T1000 (cell line): Measurements from ENCODE around the gene EFCAB6.

Experiments used
- DNase-seq: peaks from one replicate; lab custom pipeline; 2025; ENCODE audit warnings: mixed read lengths; lab: John Stamatoyannopoulos, UW

Gene EFCAB6

DNA sequence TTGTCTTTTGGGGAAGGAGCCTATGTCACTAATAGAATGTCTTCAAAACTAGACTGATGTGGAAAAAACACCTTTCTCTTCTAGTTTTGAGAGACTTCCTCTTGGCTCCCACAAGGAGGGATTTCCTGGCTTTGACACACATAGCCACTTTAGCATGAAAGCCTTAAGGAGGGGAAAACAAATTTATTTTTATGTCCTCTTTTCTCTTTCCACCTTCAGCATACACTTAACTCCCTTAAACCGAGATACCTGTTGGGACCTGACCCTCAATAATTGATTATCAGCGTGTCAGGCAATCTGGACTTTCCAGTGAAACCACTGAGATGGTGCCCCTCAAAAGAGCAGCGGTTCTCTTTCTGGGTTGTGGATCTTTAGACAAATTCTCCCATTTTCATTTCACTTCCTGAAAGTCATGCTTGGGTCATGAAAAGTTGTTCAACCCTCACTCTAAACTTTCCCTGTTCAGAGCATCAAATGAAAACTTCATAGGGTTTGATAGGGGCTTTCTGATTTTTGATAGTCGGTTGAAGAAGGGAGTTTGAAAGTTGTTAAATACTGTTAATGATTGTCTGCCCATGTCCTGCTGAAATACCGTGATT, 9.1 kb downstream of the EFCAB6 start:
- DNase-seq, result no peak

DNA sequence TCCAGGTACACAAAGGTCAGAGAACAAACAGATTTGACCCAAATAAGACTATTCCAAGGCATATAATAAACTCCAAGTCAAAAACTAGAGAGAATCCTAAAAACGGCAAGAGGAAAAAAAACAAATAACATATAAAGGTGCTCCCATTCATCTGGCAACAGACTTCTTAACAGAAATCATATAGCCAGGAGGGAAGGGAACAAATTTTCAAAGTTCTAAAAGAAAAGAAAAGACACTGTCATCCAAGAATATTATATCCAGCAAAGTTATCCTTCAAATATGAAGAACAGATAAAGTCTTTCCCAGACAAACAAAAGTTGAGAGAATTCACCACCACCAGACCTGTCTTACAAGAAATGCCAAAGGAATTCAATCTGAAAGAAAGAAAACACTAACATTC, 11.1 kb downstream of the EFCAB6 start:
- DNase-seq, result no peak

DNA sequence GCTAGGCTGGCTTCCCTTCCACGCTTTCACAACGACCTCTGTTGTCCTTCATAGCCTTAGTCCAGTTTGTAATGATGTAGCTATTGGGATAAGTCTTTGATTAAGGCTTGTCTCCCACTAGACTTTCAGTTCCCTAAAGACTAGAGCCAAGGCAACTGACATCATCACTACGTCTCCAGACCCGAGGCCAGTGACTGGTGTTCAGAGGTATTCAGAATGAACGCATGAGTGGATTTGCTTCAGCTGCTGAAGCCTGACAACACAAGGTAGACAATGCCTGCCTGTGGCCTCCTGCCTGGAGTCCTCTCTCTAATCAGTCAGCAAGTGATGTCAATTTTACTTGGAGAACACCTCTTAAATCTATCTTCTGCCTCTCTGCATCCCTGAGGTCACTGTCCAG, 13.6 kb downstream of the EFCAB6 start:
- DNase-seq, result no peak

DNA sequence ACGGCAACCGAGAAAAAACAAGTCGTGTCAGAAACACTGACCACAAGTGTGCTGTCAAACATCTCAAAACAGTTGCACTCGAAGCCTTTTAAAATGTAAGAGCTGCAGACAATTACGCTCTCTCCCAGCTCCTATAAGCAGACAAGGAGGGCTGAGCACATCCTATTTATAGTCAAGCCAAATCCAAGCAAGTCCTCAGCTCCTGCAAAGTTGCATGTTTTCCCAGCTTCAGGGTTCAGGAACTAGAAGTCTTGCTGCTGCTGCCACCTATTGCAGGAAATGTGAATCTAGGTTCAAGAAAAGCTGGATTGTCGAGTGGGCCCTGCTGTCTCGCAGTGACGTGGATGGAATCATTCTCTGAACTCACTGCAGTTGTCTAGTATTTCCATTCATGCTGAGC, 15.5 kb downstream of the EFCAB6 start:
- no peak for DNase-seq

DNA sequence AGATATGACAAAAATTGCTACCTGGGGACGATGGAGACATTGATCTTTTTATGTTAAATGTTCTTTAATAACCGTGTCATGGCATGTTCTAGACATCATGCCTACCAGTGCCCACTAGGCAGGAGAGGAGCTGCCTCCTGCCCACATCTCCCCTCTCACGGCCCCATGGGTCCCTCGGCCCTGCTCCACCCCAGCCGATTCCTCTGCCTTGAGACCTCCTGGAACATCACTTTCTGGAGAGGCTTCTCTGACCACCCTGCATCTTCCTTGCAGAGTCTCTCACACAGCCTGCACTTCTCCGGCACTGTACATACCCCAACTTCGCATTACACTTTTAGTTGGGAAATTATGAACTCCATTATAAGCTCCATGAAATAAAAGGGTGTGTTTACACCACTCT, 16.8 kb downstream of the EFCAB6 start:
- no peak for DNase-seq

DNA sequence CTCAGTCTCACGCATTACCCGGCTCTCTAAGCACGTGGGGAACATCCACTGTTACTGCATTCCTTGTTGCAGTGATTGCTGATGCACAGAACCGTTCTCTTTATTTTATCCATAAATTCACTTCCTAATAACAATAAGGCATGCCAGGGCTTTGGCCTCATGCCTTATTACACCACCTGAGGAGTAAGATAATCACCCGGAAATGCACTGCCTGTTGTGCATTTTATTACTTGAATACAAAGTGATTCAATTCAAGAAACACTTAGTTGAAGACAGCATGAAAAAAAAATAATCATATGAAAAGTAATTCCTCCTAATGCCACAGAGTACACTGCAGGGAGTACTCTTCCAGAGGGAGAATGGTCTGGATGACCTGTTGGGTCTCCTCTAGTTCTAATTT, 19.2 kb downstream of the EFCAB6 start:
- no peak for DNase-seq

DNA sequence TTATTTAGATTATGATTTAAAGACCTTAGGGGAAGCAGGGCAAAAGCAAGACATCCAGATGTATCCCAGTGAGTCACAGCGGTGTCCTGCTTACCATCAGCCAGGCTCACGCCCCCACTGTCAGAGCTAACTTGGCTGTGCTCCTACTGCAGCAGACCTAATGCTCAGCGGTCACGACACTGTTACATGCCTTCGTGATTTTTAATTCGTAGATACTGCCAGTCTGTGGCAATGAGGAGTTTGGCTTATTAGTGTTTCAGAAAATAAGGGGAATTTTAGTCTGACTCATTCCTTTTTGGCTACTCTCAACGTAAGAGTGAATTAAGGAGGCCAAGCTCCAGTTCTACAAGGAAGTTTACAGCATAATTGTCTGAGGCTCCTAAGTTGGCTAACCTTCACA, 22.7 kb downstream of the EFCAB6 start:
- peak; percentile 50 for DNase-seq

DNA sequence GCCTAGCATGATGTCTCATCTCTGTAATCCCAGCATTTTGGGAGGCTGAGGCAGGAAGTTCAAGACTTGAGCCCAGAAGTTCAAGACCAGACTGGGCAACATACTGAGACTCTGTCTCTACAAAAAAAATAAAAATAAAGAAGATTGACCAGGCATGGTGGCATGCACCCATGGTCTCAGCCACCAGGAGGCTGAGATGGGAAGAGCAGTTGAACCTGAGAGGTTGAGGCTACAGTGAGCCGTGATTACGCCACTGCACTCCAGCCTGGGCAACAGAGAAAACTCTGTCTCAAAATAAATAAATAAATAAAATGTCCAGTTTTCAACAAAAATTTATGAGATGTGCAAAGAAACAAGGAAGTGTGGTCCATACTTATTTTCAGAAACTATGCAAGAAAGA, 28.3 kb downstream of the EFCAB6 start:
- DNase-seq, result no peak

DNA sequence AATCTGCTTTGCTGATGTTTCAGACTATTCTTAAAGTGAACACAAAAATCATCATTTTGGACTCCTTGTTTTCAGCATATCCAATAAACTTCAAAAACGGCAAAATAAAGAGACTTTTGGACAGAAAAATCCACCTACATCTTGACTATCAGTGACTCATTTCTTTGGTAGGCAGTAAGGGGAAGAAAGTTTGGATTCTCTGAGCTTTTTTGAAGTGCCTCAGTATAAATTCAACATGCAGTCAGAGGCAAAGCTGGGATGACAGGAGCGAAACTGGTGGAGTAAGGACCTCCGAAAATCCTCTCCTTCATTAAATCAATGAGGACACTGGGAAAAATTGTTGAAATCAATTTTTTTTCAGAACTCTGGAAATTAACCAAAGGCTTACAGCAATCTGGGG, 29.7 kb downstream of the EFCAB6 start:
- DNase-seq, result no peak

DNA sequence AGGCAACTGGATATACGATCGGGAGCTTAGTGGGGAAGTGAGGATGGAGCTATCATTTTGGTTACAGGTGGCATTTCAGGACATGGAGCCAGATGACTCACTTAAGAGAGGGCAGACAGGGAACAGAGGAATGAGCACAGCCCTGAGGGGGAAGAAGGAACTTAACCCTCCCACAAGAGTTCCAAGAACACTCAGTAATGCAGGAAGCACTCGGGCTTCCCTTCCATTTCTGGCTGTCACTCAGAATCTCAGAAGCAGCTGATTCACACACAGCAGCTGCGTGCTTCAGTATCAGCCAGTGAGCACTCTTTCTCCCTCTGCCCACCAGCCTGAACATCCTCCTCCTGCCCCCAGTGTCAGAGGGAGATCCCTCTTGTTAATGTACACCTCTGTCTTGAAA, 34.8 kb downstream of the EFCAB6 start:
- DNase-seq, result peak; percentile 5

DNA sequence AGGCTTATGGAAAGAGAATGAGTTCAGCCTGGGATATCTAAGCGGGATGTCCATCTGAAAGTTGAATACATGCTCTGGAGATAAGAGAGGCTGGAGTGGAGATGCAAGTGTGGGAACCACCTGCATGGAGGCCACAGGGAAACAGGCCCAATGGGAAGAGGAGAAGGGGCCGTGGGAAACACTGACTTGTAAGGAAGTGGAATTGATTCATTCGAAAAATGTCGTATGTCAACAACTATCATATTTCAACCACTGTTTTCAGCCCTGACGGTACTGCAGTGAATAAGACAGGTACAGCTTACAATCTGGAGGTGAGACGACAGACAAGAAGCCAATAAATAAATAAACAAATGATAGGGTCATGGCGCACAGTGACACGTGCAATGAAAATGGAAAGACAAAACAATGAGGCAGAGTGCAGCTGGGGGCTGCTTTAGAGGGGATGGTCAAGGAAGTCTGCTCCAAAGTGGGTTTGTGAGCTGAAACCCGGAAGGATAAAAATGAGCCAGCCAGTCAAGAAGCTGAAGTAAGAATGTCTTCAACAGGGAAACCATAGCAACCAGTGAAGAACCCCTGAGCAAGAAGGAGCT, 35.9 kb downstream of the EFCAB6 start:
- no peak for DNase-seq

DNA sequence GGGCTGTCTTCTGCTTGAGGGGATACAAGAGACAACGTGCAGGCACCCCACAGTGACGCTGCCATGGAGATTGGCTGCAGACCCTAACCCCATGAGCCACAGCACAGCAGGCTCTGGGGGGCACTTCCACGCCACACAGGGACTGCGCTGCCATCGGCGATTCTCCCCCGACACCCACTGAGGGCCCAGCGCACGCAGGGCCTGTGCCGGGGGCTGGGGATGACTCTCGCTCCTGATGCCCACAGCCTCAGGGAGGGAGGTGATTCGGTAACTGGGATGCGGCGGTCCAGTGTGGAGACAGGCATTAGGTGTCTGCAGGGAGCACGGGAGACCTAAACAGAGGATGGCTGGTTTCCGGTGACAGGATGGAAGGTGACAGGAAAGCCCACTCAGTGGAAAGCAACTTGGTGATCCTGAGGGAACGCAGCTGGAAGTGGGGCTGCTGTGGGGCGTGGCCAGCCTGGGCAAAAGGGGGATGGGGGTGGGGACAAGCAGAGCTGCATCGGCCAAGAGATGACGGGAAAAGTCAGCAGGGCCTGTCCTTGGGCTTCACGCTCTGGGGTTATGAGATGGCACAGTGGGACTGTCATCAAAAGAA, 37.7 kb downstream of the EFCAB6 start:
- DNase-seq, result no peak

DNA sequence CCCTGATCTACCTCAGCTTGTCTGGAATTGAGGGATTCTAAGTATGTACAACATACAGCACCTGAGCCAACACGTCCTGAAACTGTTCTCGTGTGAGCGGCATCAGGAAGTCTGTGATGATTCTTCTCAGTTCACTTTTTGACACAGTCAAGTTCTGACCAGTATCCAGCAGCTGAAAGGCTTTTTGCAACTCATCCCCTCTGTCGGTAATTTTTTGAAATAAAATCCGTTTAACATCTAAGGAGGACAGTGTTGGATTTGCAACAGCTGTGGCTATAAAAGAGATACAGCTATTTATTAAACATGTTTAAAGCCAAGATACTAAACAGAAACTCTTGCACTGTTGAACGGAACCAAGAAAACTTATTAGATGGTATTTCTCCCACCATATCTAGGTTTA, 39.3 kb downstream of the EFCAB6 start:
- no peak for DNase-seq

DNA sequence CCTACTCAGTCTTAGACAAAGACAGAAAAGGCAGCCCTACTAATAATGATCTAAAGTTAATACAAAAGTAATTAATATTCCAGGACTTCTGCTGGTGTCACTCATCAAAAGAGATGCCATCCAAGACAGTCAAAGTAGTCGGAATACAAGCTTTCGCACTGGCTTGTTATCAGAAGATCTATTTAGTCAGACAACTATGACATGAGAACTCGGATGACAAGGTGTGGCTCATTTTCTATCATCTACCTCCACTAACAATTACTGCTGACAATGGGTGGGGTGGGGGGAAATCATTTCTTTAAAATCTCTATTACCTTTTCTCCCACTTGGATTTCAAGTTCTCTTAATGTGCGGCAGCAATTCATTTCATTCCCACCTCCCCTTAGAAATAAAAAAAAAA, 56.7 kb downstream of the EFCAB6 start:
- DNase-seq, result no peak

DNA sequence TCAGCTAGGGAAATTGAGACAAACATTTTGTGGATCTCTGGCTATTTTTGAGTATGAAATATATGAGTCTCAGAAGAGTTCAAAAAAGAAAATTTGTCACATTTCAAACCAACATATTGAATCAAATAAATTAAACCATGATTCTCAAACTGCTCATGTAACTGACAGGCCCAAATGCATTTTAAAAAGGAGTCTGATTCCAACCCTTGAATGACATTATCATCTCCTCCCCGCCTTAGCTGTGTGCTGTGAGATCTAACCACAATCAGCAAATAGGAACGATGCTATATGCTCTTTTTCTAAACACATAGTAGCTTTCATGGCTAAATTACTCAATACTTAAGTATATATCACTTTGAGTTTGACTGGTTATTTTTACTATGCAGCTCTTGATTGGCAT, 57.1 kb downstream of the EFCAB6 start:
- no peak for DNase-seq

DNA sequence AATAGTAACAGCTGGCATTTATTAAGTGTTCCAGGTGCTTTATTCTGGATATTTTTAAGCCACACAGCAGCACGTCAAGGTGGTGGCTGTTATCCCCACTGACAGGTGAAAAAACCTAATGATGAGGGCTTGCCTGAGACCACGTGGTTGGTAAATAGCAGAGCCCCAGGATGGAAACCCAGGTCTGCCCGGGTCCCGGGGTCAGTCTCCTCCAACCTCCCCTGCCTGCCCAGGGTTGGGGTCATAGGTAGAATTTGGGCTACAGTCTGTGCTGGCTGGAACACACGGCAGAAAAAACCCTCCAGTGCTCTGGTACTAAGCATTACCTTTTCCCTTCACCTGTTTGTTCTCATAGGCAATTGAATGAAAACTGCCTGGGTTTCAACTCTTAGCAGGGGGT, 57.9 kb downstream of the EFCAB6 start:
- DNase-seq, result no peak

DNA sequence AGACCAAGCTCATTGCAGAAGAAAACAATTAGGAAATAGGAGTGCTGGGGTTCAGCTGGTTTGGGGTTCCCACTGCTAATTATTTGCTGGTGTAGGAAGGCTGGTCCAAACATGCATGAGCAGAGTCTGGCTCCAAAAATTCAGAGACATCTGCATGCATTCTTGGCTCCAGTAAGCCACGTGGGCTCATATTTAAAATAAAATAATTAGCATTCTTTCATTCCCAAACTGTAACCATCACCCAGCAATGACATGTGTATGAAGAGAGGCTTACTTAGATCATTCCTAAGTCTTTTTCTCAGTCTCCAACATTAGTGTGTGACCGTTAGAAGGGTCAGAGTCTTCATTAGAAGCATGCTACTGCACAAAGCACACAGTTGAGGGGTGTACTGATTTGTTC, 58.4 kb downstream of the EFCAB6 start:
- no peak for DNase-seq

DNA sequence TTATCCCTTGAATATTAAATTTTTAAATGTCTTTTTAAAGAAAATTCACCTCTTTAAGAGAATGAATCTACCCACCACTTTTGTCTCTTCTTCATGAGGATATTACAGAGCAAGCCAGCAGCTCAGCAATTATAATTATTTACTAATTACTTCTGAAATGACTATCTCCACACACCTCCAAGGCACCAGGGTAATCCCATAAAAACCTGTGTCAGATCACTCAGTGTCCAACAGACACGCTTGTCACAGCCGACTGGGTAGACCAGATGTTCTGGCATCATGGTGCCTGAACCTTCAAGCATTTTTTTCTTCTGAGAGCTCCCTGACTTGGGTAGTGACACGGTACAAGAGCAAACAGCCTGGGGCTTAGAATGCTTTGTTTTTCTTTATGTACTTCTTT, 61.4 kb downstream of the EFCAB6 start:
- no peak for DNase-seq

DNA sequence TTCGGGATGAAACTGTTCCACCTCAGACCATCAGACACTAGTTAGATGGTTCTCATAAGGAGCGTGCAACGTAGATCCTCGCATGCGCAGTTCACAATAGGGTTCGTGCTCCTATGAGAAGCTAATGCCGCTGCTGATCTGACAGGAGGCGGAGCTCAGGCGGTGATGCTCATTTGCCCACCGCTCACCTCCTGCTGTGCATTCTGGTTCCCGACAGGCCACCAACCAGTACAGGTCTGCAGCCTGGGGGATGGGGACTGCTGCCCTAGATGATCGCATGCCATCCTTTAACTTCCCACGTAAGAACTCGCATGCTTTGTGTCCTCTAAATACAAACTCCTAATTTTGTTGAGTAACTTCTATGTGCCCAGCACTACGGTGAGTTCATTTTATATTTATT, 62.6 kb downstream of the EFCAB6 start:
- no peak for DNase-seq

DNA sequence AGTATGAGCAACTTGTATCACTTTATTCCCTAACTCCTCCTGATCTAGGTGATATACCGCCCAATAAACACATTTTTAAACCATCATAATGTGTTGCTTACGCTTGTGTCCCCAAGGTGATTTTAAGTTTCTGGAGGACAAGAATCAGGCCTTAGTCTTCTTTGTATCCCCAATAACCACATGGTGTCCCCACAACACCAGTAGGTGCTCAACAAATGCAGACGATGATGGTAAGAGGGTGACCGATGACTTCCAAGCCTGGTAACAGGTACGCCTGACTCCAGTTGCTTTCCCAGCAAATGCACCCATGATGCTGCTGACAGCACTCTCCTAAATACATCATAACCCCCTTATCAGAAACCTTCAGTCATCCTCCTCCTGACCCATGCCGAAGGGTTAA, 64.2 kb downstream of the EFCAB6 start:
- DNase-seq, result no peak

DNA sequence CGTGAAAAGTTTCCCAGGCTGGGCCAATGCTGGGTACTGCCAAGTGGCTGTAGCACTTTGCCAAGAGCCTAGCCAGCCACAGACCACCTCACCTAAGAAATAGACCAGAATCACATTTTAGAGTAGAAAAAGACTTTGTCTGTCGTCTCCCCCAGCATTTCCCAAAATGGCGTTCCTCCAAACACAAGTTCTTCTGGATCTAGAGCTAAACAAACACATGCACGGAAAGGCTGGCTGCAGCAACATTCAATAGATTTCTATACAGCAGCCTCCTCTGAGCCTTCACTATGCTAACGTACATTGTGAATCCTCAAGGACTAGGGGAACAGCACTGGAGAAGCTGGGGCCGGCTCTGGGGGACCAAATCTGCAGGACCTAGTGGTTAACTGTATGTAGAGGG, 65.0 kb downstream of the EFCAB6 start:
- no peak for DNase-seq

DNA sequence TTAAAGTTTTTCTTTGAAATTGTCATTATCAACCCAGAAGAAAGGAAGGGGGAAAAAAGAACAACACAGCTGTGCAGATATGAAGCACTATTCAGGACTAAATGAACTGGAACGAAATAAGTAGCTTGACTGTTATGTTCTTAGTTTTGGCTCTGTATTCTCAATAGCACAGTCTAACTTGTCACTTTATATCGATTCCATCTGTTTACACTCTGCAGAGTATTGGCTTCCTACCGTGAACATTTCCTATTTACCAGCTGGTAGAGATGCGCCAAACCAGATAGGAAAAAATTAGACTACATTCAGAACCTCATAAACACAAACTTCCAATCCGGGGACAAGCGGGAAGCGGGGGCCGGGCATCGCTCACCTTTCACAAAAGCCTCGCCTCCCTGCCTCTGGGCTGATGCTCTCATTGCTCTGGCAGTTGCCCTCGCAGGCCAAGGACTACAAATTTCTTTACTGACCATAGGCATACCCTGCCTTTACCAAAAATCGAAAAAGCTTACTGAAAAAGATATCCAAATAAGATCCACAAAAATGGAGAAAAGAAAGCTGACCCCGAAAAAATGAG, 66.2 kb downstream of the EFCAB6 start:
- DNase-seq, result no peak

DNA sequence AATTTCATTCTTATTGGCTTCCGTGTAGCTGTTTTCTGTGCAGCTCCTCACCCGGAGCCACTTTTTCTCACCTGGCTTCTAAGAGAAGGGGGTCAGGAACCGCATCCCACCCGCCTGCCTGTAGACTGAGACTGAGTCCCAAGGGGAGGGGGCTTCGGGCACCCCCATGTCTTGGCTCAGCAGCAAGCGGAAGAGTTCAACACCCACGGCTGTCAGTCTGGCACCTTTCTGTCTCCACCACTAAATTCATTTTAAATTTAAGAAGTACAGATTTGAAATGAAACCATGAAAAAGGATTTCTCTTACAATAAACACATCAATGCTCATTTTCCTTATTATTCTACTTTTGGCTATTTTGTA, 66.7 kb downstream of the EFCAB6 start:
- no peak for DNase-seq
